Measurements from ENCODE around the gene AJAP1. TPM values are rescaled to one million over a fixed set of nuclear protein-coding genes. Genes with fewer than 3 reads are reported as not detected.

The AJAP1 gene
- total and polyA plus RNA-seq, 2 of the 8 experiments (the other 6 are each of a cell fraction or from before 2014, with no cell fraction given), result 1.9 to 6.2 TPM

GRCh38 chr1:4692437-4692836 lies 38.0 kb downstream of the AJAP1 start (continued):
- TF ChIP-seq CHD7 (IDR thresholded peaks at IDR 0.05; ENCODE audit: insufficient replicate concordance, low read length) (no peak), JUN (IDR thresholded peaks at IDR 0.05; ENCODE audit: low read depth, low read length) (no peak), FOSL1 (IDR thresholded peaks at IDR 0.05; ENCODE audit: insufficient read depth, low read depth, low read length) (no peak), BACH1 (IDR thresholded peaks at IDR 0.05; ENCODE audit: low read length) (no peak), SP2 (IDR thresholded peaks at IDR 0.05; ENCODE audit: low read length) (no peak), YY1 (IDR thresholded peaks at IDR 0.05; ENCODE audit: low read depth, low read length) (no peak), SIRT6 (IDR thresholded peaks at IDR 0.05; ENCODE audit: low read length) (no peak), USF2 (IDR thresholded peaks at IDR 0.05; ENCODE audit: low read length) (no peak)

All from H1 (cell line).